HUDEP-2 (cell line): Measurements from ENCODE around the gene TAMM41.
"Not testable (repeated sequence)": the region's sequence is repeated elsewhere in the genome, so short reads cannot be mapped to it uniquely, and the experiment has no call there.

Source experiments
- DNase-seq, 76 experiments: peaks; one replicate each; lab custom pipeline; 2025; ENCODE audit not compliant: unreplicated experiment in 76 of 76; lab: John Stamatoyannopoulos, UW

The TAMM41 gene, protein sequence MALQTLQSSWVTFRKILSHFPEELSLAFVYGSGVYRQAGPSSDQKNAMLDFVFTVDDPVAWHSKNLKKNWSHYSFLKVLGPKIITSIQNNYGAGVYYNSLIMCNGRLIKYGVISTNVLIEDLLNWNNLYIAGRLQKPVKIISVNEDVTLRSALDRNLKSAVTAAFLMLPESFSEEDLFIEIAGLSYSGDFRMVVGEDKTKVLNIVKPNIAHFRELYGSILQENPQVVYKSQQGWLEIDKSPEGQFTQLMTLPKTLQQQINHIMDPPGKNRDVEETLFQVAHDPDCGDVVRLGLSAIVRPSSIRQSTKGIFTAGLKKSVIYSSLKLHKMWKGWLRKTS

DNA sequence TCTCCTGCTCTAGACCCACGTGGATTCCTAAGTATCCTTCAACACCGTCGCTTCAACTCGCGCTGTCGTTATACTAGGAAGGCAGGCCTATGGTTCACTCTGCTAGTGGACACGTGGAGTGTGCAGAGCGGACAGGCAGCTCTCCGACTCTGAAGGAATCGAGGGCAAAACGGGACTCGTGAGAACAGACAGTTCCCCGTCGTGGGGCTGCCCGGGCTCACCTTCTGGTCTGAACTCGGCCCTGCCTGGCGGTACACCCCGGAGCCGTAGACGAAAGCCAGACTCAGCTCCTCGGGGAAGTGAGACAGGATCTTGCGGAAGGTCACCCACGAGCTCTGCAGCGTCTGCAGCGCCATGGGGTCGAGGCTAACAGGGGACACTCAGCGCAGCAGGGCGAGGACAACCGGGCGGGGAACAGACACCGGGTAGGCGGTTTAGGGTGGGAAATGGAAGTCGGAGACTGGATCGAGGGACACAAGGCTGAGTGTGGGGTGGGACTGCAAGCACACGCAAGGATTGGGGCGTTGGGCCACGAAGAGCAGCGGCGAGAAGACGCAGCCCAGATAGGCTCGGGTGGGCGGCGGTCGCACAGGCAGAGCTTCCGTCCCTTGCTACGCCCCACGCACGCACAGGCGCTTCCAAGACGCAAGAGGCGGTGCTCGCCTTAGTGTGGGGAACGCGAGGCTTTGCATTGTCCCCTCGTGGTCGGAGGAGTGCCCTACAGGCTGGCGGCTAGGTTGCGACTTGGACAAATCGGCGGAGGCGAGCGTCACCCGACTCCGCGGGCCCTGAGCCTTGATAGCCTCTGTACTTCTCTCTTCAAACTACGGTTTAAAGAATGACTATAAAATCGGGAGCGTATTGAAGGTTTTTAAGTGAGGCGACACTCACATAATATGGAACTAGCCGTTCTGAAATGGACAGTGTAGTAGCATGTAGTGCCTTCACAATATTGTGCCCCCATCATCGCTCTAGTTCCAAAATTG, at the start of gene TAMM41:
TSS of gene TAMM41 (minus strand) at position 605 of the 986 bp plus-strand sequence. CDS start at position 356, 249 bp downstream.
- peak; percentile 17 to 93 (median 84) for DNase-seq

DNA sequence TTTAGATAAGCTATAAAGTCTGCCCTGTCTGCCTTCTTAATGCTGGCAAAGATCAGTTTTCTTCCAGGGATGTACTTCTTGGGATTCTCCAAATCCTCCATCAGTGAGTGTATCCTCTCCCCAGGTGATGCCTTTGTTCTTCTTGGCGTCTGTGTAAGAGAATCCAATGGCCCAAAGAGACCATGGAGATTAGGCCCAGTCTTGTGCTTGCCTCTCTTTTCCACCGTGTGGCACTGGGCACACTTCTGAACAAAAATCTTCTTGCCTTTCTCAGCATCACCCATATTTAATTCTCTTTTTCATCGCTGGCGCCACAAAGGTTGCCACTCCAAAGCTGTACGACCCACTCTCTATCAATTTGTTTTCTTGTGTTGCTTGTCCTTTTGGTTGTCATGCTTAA, 32.2 kb upstream of the TAMM41 start:
- DNase-seq, result no peak

DNA sequence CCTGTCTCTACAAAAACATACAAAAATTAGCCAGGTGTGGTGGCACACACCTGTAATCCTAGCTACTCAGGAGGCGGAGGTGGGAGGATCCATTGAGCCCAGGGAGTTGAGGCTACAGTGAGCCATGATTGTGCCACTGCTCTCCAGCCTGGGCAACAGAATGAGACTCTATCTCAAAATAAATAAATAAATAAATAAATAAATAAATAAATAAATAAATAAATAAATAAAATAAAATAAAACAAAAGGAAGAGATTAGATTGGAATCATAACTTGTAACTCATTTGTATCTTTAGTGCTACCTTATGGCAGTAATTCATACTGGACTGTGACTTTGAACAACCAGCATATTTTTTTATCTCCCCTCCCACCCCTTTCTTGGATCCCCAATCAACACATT, 28.0 kb upstream of the TAMM41 start:
- DNase-seq, result not testable (repeated sequence)

DNA sequence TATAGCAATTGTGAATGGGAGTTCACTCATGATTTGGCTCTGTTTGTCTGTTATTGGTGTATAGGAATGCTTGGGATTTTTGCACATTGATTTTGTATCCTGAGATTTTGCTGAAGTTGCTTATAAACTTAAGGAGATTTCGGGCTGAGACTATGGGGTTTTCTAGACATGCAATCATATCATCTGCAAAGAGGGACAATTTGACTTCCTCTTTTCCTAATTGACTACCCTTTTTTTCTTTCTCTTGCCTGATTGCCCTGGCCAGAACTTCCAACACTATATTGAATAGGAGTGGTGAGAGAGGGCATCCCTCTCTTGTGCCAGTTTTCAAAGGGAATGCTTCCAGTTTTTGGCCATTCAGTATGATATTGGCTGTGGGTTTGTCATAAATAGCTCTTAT, 17.1 kb upstream of the TAMM41 start:
- not testable (repeated sequence) for DNase-seq

DNA sequence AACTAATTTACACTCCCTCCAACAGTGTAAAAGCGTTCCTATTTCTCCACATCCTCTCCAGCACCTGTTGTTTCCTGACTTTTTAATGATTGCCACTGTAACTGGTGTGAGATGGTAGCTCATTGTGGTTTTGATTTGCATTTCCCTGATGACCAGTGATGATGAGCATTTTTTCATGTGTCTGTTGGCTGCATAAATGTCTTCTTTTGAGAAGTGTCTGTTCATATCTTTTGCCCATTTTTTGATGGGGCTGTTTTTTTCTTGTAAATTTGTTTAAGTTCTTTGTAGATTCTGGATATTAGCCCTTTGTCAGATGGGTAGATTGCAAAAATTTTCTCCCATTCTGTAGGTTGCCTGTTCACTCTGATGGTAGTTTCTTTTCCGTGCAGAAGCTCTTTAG, 15.9 kb upstream of the TAMM41 start:
- not testable (repeated sequence) for DNase-seq

DNA sequence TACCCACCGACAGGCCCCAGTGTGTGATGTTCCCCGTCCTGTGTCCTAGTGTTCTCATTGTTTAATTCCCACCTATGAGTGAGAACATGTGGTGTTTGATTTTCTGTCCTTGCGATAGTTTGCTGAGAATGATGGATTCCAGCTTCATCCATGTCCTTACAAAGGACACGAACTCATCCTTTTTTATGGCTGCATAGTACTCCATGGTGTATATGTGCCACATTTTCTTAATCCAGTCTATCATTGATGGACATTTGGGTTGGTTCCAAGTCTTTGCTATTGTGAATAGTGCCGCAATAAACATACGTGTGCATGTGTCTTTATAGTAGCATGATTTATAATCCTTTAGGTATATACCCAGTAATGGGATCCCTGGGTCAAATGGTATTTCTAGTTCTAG, 15.5 kb upstream of the TAMM41 start:
- not testable (repeated sequence) for DNase-seq

DNA sequence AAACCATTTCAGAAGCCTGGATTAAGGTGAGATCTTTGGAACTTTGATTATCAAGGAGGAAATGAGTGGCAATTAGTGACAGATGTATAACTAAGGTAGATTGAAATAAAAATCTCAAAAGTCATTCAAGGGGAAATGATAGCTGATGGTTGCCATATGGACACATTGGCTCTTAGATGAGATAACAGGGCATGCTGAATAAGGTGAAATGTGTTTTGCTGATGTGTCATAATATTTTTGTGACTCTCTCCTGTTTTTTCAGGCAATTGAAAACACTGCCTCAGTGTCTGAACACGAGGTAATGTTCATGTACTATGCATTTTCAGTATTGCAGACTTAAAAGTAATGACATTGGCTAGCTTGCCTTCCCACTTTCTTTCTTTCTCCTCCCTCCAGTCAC, 13.5 kb upstream of the TAMM41 start:
- not testable (repeated sequence) for DNase-seq

DNA sequence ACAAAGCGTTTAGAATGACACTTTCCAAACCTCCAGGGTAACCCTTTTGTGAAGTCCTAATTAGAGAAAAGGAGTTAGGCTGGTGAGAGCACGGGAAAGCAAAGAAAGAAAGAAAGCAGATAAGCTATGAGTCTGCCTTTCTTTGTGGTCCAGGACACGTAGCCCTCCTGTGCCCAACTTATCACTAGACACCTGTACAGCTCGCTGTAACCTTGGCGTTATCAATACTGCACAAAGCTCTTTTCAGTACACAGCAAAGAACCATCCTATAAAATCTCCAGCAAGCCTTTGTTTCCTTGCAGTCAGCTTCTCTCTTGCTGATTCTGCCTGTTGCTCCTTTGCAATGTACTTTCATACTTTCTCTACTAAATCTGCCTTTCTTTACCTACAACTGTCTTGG, 6.8 kb upstream of the TAMM41 start:
- no peak for DNase-seq

DNA sequence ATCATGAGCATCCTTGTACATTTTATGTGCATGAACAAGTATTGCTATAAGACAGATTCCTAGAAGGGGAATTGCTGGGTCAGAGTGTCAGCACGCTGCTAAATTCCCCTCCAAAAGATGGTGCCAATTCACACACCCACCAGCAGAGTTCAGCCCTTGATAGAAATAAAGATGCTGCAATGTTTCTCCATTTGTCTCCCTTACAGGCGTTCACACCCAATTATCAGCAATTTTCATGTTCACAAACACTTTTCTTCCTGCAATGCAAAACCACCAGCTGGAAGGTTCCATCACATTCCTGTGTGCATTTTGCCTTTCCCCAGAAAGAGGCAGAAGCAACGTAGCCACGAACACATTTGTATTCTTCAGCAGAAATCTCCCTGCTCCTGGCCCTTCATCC, 3.3 kb upstream of the TAMM41 start:
- DNase-seq, result no peak

DNA sequence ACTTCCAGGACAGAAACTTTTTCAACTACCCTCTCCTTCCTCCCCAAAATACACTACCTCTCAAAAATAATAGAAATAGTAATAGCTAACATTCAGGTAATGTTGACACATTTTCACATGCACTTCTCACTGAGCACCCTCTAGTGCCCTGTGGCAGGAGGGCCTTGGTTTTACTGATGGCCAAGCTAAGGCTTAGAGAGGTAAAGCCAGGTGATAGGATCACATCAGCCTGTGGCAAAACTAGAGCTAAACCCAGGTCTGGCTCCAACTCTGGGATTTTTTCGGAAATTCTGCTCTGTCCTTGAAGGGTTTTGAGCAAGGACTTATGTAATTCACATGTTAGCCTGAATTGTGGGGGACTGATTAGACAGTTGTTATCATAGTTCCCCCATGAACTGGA, 922 bp upstream of the TAMM41 start:
- peak in 2 of 76 experiments; percentile 2 to 4 for DNase-seq

DNA sequence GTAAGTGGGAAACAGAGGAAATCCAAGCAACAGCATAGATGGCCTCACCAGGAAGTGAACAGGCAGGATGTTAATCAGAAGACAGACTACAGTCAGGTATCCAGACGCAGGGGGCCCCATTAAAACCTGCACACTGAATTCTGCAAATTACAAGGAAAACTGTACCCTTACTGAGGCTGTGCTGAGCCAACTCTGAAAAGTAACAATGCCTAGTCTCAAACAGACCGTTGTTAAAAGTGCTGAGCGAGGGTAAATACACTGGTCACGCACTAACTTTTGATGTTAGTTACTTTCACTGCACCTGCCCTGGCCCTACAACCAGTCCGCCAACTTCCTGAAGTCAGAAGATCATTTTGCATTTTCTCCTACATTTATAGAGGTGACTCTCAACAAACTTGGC, 1.0 kb downstream of the TAMM41 start:
- DNase-seq, result peak in 3 of 76 experiments; percentile 0 to 3 (median 1)

DNA sequence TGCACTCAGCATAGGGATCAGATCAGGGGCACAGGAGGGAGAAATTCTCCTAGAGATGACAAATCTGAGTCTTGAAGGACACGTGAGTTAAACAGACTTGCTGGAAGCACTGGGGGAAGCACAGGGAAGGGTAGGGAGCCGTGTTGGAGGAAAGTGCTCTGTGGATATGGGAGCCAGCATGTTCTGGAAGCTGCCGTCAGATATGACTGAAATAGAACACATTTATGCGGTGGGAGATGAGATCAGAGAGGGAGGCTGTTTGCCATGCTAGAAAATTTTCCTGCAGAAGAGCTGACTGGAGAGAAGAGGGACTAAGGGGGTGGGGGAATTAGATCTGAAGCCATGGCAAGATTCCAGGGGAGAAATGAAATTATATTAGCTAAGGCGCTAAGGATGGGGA, 1.8 kb downstream of the TAMM41 start:
- DNase-seq, result no peak

DNA sequence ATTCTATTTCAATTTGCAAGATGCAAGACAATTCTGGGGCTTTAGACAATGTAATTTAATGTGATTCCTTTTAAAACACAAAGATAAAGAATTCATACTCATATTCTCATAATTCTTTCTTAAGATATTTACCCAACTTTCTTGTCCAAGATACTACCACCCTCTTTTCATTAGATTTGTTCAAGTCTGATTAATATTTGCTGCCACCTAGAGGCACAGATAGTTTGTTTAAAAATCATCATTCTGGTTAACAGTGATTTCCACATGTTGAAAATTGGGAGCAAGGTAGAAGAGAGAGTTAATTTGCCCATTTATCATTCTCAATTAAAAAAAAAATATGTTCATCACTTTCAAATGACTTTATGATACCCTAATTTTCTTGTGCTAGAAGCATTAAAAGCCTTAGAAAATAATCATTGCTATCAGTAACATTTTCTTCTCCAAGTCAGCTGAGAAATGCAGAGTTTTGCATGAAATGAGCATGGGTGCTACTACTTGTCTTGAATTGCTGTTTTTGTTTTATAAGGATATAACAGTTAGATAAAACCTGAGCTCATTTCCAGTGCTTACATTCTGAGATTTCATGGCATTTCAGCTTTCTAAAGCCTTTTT, 11.6 kb downstream of the TAMM41 start:
- DNase-seq, result peak in 1 of 76 experiments; percentile 2

DNA sequence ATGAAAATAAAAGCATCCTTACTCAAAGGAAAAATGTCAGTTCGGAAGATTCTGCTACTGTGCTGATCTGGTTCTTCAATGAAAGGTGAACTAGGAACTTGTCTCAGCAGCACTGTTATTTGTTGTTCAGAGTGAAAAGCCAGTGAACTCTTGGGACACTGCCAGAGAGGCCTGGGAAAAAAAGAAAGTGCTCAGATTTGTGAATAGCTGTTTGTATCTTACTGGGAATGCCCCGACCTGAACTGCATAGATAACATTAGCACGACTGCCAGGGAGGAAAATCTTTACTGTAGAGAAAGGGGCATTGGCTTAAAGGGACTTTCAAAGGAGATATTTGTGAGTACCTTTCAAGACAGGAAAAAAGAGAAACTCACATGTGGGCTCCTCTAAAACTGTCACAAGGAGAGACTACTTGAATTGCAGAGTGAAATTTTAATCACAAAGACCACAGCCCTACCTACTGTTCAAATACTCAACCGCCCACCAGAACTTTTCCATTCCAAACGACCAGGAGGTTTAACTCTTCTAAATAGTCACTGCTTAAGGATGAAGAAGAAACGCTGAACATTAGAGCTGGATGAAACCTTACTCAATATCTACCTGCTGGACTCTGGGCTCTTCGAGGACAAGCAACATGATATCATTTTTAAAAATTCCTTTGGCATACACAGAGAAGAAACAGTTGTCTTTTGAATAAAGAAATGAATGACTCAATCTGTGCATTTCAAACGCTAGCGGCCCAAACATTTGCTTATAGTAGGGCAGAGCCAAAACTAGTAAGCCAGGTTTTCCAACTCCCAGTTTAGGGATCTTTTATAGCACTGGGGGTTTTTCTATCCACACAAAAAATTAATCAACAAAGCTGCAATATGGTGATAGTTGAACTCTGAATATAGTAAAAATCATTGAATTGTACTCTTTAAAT, 13.4 kb downstream of the TAMM41 start:
- no peak for DNase-seq

DNA sequence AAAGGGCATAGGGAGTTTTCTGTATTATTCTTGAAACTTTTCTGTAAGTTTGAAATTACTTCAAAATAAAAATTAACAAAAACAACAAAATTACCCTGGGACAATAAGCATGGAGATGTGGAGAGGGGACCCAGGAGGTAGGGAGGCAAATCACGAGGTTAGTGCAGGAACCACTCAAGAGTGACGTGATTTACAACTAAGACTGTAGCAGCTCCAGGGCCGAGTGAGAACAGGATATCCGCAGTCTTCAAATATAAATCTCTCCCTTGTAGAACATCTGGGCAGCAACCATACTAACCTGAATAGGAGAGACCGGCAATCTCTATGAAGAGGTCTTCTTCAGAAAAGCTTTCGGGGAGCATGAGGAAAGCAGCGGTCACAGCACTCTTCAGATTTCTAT, 17.3 kb downstream of the TAMM41 start:
- no peak for DNase-seq

DNA sequence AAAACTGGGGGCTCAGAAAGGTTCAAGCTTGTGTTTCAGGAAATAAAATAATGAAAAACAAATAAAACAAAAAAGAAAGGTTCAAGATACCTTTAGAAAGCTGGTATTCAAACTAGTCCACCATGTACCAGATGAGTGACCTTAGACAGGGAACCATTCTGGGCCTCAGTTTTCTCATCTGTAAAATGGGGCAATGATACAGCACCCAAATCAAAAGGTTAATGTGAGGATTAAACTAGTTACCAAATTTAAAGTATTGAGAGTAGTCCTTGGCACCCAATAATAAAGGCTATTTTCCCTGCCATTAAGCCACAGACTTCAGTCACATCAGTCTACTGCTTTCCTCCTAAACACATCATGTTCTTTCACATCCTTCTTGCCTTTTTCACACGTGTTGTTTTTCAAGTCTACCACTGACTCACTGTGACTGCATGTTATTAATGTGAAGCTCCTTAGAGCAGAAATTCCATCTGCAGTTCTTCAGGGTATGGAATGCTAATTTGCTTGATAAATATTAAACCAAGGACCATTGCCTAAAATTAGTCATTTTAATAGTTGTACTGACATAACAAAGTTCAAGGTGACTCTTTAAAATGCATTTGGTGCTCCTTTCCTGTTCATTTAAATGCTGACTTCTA, 19.9 kb downstream of the TAMM41 start:
- no peak for DNase-seq

DNA sequence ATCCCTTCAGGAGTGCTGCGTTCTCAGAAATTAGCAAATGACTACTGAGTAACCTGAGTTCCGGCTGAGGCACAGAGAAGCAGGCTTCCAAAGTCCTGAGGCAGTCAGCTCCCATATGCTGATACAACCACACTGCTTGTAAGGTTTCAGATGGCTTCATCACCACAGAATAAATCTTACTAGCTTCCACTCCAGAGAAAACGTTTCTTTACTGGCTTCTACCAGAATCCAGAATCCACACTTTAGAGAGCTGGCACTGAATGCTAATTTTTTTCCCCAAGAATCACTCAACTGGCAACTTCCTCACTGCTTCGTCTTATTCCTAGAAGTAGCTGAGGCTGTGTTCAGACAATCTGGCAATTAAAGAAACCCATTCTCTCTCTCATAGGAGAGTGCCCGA, 21.4 kb downstream of the TAMM41 start:
- no peak for DNase-seq

DNA sequence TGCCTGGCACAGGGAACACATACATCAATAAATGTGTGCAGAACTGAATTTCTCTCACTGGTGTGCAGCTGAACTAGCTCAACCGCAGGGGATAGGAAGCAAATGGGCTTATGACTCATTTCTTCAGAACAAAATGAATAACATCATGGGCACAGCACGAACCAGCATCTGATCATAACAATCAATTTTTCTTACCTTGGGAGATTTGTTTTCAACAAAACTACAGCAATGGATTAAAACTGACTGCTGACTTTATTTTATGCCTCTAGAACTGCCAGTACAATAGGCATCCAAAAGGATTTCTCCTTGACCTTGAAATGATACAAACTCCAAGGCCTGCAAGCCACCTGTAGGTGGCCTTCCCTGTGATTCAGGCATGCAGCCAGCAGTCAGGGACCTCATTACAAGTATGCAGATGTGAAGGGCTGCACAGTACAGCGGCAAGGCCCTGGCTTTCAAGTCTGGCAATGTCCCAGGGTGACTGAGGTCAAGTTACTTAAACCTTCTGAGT, 26.1 kb downstream of the TAMM41 start:
- no peak for DNase-seq

DNA sequence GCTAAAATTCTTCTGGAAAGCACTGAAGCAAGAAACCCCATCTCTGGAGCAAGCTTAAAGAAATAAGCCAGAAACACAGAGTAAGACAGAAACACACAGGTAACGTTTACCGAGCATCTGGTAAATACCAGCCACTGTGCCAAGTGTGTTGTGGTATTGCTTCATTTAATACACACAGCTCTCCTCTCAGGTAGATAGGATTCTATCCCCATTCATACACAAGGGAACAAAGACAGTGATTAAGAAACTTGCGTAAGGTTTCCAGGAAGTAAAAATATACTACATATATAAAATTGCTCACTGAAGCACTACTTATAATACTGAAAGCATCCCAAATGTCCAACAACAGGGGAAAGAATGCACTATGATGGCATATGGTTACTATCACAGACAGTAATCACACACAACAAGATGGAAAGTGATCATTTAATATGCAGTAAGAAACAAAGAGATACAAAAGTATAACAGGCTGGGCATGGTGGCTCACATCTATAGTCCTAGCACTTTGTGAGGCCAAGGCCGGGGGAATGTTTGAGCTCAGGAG, 27.5 kb downstream of the TAMM41 start:
- no peak for DNase-seq
